ENCODE results near the gene TMEM150C. TPM values are rescaled to one million over a fixed set of nuclear protein-coding genes. Genes with fewer than 3 reads are reported as not detected.

TMEM150C gene
- total RNA-seq: not detected

DNA sequence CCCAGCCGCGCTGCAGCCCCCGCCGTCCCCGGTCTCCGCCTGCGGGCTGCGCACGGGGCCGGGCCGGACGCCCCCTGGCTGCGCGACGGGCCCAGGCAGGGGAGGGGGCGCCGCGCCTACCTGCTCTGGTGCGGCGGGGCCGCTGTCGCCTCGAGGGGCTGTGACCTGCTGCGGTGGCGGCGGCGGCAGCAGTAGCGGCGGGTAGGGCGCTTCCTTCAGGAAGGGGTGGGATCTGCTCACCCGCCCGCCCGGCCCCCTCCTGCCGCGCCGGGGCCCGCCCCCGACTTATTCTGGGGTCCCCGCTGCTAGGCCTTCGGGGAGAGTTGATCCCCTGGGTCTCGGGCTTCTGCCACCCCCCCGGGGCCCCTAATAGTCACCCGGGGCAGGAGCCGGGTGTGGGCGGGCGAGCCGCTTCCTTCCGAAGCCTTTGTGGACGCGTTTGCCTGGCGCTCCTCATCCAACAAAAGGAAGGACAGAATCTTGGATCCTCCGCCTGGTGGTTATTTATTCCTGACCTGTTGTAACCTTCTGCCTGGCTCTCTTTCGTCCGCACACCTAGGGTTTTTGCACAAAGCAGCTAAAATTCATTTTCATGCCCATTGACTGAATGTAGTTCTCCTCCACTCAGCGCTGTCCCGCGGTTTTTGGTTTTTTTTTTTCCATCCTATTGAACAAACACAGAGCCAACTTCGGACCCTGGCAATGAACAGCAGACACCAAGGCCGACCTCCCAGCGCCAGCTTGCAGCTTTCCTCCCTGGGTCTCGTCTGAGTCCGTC lies at the start of gene TMEM150C:
Gene TMEM150C (minus strand): TSS at position 203 of the 778 bp plus-strand sequence. CDS start 57,331 bp downstream, outside the sequence.
- H3K27me3 Mint-ChIP-seq: peaks cover 42% of the 10 kb centered on the region

GRCh38 chr4:82611527-82611926 lies 49.7 kb upstream of the TMEM150C start:
- no peak for DNase-seq
- no peaks in the 10 kb centered on the region for H3K9me3 Mint-ChIP-seq
- H3K4me3 Mint-ChIP-seq: no peak overlapping the region
- intact Hi-C loops (cut with micrococcal nuclease): no loop called here
- H3K27me3 Mint-ChIP-seq: no peaks in the 10 kb centered on the region
- ChIA-PET CTCF (no interaction called here), POLR2A (no interaction called here)
- no peaks in the 10 kb centered on the region for H3K36me3 Mint-ChIP-seq
- H3K4me1 Mint-ChIP-seq (ENCODE audit: low read depth): no peaks in the 10 kb centered on the region
- H3K27ac Mint-ChIP-seq: no peak overlapping the region

More for the DNA sequence above, at the start of gene TMEM150C:
- no peaks in the 10 kb centered on the region for H3K9me3 Mint-ChIP-seq
- no peak within 1 kb of the TSS for H3K27ac Mint-ChIP-seq
- POLR2A ChIA-PET: no interaction called here
- no peaks in the 10 kb centered on the region for H3K36me3 Mint-ChIP-seq
- CTCF ChIA-PET: no interaction called here
- DNase-seq: no peak
- H3K4me1 Mint-ChIP-seq (ENCODE audit: low read depth): peaks cover 12% of the 10 kb centered on the region
- intact Hi-C loops (cut with micrococcal nuclease): no loop called here
- H3K4me3 Mint-ChIP-seq: peak within 1 kb of the TSS; percentile 58

- Mint-ChIP-seq H3K27me3 (no peaks in the 10 kb centered on the region), H3K27ac (no peak overlapping the region), H3K36me3 (no peaks in the 10 kb centered on the region), H3K4me1 (ENCODE audit: low read depth) (no peaks in the 10 kb centered on the region), H3K9me3 (no peaks in the 10 kb centered on the region), H3K4me3 (no peak overlapping the region)
- CTCF ChIA-PET: interaction anchor here (0.7 kb wide), 1 partner anchor 129 kb away, joined by 3 read pairs; no protein-coding TSS in a partner anchor
- intact Hi-C loops (cut with micrococcal nuclease): no loop called here
- DNase-seq: no peak
- POLR2A ChIA-PET: no interaction called here
Measured at GRCh38 chr4:82610041-82610440, 48.3 kb upstream of the TMEM150C start.

GRCh38 chr4:82606622-82607021 lies 44.8 kb upstream of the TMEM150C start:
- CTCF ChIA-PET: interaction anchor here (0.5 kb wide), 1 partner anchor 1169 kb away, joined by 3 read pairs; no protein-coding TSS in a partner anchor

DNA sequence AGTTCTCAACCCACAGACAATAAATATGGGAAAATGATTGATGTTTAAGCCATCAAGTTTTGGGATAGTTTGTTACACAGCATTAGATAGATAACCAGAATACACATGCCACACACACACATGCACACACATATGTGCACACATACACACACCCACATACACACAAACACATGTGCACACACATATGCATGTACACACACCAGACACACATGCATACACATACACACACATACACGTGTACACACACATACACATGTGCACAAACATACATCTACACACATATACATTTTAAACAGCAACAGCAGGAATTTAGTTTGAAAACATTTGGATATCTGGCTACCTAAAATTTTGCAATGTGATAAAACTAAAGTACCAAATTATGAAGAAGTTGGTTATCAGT lies 42.7 kb upstream of the TMEM150C start:
- H3K4me3 Mint-ChIP-seq: no peak overlapping the region

More at GRCh38 chr4:82606622-82607021, 44.8 kb upstream of the TMEM150C start:
- intact Hi-C loops (cut with micrococcal nuclease): no loop called here
- no peak for DNase-seq
- Mint-ChIP-seq H3K4me3 (no peak overlapping the region), H3K9me3 (no peaks in the 10 kb centered on the region), H3K27me3 (no peaks in the 10 kb centered on the region), H3K4me1 (ENCODE audit: low read depth) (no peaks in the 10 kb centered on the region), H3K36me3 (no peaks in the 10 kb centered on the region), H3K27ac (no peak overlapping the region)
- POLR2A ChIA-PET: no interaction called here

GRCh38 chr4:82601242-82602015 lies 39.6 kb upstream of the TMEM150C start:
- Mint-ChIP-seq H3K9me3 (no peaks in the 10 kb centered on the region), H3K4me1 (ENCODE audit: low read depth) (no peaks in the 10 kb centered on the region), H3K36me3 (no peaks in the 10 kb centered on the region), H3K27ac (no peak overlapping the region), H3K27me3 (peaks cover 4% of the 10 kb centered on the region), H3K4me3 (no peak overlapping the region)
- DNase-seq: no peak
- intact Hi-C loops (cut with micrococcal nuclease): no loop called here
- POLR2A ChIA-PET: no interaction called here
- CTCF ChIA-PET: no interaction called here

More for the DNA sequence above, 42.7 kb upstream of the TMEM150C start:
- Mint-ChIP-seq H3K4me1 (ENCODE audit: low read depth) (no peaks in the 10 kb centered on the region), H3K27me3 (peaks cover 2% of the 10 kb centered on the region), H3K36me3 (no peaks in the 10 kb centered on the region), H3K9me3 (no peaks in the 10 kb centered on the region), H3K27ac (no peak overlapping the region)
- DNase-seq: no peak
- ChIA-PET CTCF (no interaction called here), POLR2A (no interaction called here)
- intact Hi-C loops (cut with micrococcal nuclease): no loop called here

DNA sequence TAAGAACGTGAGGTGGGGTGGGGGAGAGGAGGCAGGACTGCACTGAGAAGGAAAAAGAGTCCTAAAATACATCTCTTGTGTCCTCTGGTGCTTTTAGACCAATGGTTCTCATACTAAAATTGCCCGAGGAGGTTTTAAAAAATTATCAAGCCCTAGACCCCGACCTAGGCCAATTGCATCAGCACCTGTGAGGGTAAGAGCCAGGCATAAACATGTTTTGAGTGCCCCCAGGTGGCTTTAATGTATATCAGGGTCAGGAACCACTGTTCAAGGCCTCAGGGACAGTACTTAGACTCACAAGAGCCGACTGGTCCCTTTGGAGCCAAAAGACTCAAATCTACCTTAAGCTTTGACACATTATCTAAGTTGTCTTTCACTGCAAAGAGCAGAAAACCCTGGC lies 37.5 kb upstream of the TMEM150C start:
- no peak for DNase-seq
- POLR2A ChIA-PET: no interaction called here

DNA sequence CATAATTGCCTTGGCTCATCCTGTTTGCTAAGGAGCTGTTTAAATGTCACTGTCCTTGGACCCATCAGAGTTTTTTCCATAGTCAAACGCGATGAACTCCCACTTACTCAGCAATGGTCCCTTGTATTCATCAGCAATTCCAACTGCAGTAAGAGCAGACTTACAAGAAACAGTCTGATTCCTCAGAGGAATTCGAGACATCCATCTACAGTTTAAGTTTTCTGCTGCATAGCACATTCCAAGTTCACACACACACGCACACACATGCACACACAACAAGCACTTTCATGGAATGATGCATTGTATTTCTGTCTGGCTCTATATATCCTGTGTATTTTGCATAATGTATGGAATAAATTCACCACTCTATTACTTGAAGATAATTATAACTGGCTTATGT lies 32.7 kb upstream of the TMEM150C start:
- Mint-ChIP-seq H3K36me3 (no peaks in the 10 kb centered on the region), H3K4me3 (no peak overlapping the region), H3K27ac (no peak overlapping the region), H3K9me3 (no peaks in the 10 kb centered on the region), H3K4me1 (ENCODE audit: low read depth) (no peaks in the 10 kb centered on the region), H3K27me3 (peaks cover 8% of the 10 kb centered on the region)
- CTCF ChIA-PET: no interaction called here
- intact Hi-C loops (cut with micrococcal nuclease): no loop called here
- POLR2A ChIA-PET: no interaction called here
- DNase-seq: no peak

More for the DNA sequence above, 37.5 kb upstream of the TMEM150C start:
- Mint-ChIP-seq H3K36me3 (no peaks in the 10 kb centered on the region), H3K4me3 (no peak overlapping the region), H3K27ac (no peak overlapping the region), H3K27me3 (peaks cover 4% of the 10 kb centered on the region), H3K9me3 (no peaks in the 10 kb centered on the region), H3K4me1 (ENCODE audit: low read depth) (no peaks in the 10 kb centered on the region)
- intact Hi-C loops (cut with micrococcal nuclease): no loop called here
- CTCF ChIA-PET: no interaction called here

DNA sequence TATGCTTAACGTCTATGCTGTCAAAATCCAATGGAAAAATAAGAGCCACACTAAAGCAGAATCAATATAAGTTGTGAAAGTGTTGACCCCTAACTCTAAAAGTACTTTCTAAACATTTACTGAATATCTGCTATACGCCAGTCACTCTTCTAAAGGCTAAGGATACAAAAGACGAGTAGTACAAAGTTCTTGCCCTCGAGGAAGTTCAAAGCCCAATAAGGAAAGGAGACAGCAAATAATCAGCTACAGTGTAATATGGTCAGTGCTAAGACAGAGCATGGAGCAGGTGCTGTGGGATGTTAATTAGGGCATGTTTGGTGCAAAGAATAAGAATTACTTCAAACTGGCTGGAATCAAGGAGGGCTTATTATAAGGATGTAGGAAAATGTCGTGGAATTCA lies 31.6 kb upstream of the TMEM150C start:
- POLR2A ChIA-PET: no interaction called here
- Mint-ChIP-seq H3K4me1 (ENCODE audit: low read depth) (no peaks in the 10 kb centered on the region), H3K36me3 (no peaks in the 10 kb centered on the region), H3K9me3 (no peaks in the 10 kb centered on the region), H3K27me3 (peaks cover 7% of the 10 kb centered on the region), H3K27ac (no peak overlapping the region), H3K4me3 (no peak overlapping the region)
- intact Hi-C loops (cut with micrococcal nuclease): no loop called here
- no peak for DNase-seq
- CTCF ChIA-PET: no interaction called here

DNA sequence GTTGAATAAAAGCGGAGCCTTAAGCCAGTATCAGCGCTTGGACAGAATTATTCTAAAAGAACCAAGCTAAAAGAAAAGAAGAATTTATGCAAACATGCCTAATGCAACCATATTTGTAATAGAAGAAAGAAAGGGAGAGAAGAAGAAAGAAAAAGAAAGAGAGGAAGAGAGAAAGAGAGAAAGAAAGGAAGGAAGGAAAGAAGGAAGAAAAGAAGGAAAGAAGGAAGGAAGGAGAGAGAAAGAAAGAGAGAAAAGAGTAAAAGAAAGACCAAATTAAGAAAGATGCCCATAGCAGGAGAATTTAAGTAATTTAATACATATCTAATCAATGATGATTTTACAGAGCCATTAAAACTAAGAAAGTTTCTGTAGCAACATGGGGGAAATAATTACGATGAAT lies 30.9 kb upstream of the TMEM150C start:
- no peak for DNase-seq
- no peaks in the 10 kb centered on the region for H3K4me1 Mint-ChIP-seq (ENCODE audit: low read depth)
- ChIA-PET CTCF (no interaction called here), POLR2A (no interaction called here)
- no peaks in the 10 kb centered on the region for H3K9me3 Mint-ChIP-seq
- no peaks in the 10 kb centered on the region for H3K36me3 Mint-ChIP-seq
- H3K27ac Mint-ChIP-seq: no peak overlapping the region
- H3K4me3 Mint-ChIP-seq: no peak overlapping the region
- H3K27me3 Mint-ChIP-seq: peaks cover 7% of the 10 kb centered on the region
- intact Hi-C loops (cut with micrococcal nuclease): no loop called here

DNA sequence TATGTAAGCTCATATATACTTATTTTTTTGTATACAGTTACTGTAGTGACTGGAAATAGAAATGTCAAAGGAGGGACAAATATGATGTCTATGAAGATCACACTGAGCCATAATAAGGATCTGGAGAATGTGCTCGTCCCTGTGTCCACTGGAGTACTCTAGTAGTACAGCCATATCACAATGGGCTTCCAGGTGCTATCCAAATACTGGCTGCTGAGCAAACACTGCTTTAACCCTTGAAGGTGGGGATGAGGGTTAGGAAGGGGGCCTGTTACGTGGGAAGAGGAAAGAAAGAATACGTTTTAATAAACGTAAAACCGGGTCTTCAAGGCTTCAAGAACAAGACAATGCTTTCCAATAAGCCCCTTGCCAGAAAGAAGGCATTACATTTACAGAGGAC lies 29.8 kb upstream of the TMEM150C start:
- intact Hi-C loops (cut with micrococcal nuclease): no loop called here

DNA sequence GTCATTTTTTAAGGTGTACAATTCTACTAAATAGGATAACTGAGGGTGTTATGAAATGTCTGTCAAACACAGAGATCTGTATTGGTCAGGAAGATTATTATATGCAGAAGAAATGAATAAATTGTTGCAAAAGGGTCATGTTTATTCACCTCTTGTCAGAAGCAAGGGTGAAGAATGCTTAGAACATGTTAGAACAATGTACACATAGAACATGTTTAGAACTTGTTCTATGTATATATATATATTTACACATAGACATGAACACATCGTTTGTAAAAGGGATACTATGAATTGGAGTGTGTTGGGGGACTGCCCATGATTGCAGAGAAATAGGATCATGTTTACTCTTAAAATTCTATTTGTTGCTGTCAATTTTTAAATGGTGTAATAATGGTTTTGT lies 28.0 kb upstream of the TMEM150C start:
- Mint-ChIP-seq H3K4me1 (ENCODE audit: low read depth) (no peaks in the 10 kb centered on the region), H3K27ac (no peak overlapping the region), H3K27me3 (peaks cover 7% of the 10 kb centered on the region), H3K9me3 (no peaks in the 10 kb centered on the region), H3K36me3 (no peaks in the 10 kb centered on the region), H3K4me3 (no peak overlapping the region)
- intact Hi-C loops (cut with micrococcal nuclease): no loop called here
- ChIA-PET POLR2A (no interaction called here), CTCF (no interaction called here)
- no peak for DNase-seq

More for the DNA sequence above, 29.8 kb upstream of the TMEM150C start:
- Mint-ChIP-seq H3K9me3 (no peaks in the 10 kb centered on the region), H3K36me3 (no peaks in the 10 kb centered on the region), H3K4me3 (no peak overlapping the region), H3K27me3 (peaks cover 7% of the 10 kb centered on the region), H3K4me1 (ENCODE audit: low read depth) (no peaks in the 10 kb centered on the region), H3K27ac (no peak overlapping the region)
- DNase-seq: no peak
- ChIA-PET CTCF (no interaction called here), POLR2A (no interaction called here)
